Activated T-helper 2 cell treated with anti-CD3 and anti-CD28 coated beads, Interferon-gamma antibody, Interleukin-2, Interleukin-4, amounts not matched to agents 10 μg/mL and 5 μg/mL and 100 μg/mL, durations not matched to agents 14 hours and 24 hours and 36 hours (primary cell): ENCODE data around the gene GTF2H1. TPM values are rescaled to one million over a fixed set of nuclear protein-coding genes. Genes with fewer than 3 reads are reported as not detected.
A peak's percentile ranks its signal among the peaks of the same experiment; 100 is the strongest.
"Not testable (repeated sequence)": the region's sequence is repeated elsewhere in the genome, so short reads cannot be mapped to it uniquely, and the experiment has no call there.

Source experiments
- DNase-seq: peaks from one replicate; pipeline ENCODE4 v3.0.0; 2021; ENCODE audit warnings: low spot score
- H3K27ac Mint-ChIP-seq: one replicate; pipeline ENCODE4 v1.8.0; 2021; ENCODE audit warnings: mixed read lengths
- H3K27me3 Mint-ChIP-seq: one replicate; pipeline ENCODE4 v1.8.0; 2021; ENCODE audit warnings: low read depth, mixed read lengths
- H3K36me3 Mint-ChIP-seq: one replicate; pipeline ENCODE4 v1.8.0; 2021; ENCODE audit warnings: low read depth, mixed read lengths
- H3K4me1 Mint-ChIP-seq: one replicate; pipeline ENCODE4 v1.8.0; 2021; ENCODE audit warnings: low read depth, mixed read lengths
- H3K4me3 Mint-ChIP-seq: one replicate; pipeline ENCODE4 v1.8.0; 2021; ENCODE audit warnings: low read depth, mild to moderate bottlenecking, moderate library complexity, mixed read lengths
- H3K9me3 Mint-ChIP-seq: one replicate; pipeline ENCODE4 v1.8.0; 2021; ENCODE audit warnings: mixed read lengths
- intact Hi-C: fragments of 100-400 bp; cut with micrococcal nuclease; formaldehyde crosslinking; loops from one replicate; pipeline ENCODE4 v1.15.1; 2023
- total RNA-seq: library from RNA; stranded (reverse); gene quantifications from 2 replicates; pipeline ENCODE4 v1.2.3, GENCODE V29; 2022

GTF2H1 gene
- total RNA-seq, 1 donor from 2014 or later, result 51.4 TPM

- peaks cover 36% of the 10 kb centered on the region for H3K4me1 Mint-ChIP-seq
- H3K9me3 Mint-ChIP-seq, result no peaks in the 10 kb centered on the region
- peak overlapping the region; percentile 97 for H3K4me3 Mint-ChIP-seq
- peak; percentile 18 for DNase-seq
- no peaks in the 10 kb centered on the region for H3K27me3 Mint-ChIP-seq
- peak overlapping the region; percentile 95 for H3K27ac Mint-ChIP-seq
- intact Hi-C loops, result loop anchor here (1.0 kb wide), 2 partner anchors 9 to 133 kb away; partner anchors contain the start of gene TSG101
- H3K36me3 Mint-ChIP-seq, result peaks cover 42% of the 10 kb centered on the region
Observed at GRCh38 chr11:18393581-18394274, 71.4 kb downstream of the GTF2H1 start.

GRCh38 chr11:18394275-18394927 is 72.0 kb downstream of the GTF2H1 start, which contains the start of gene LDHA:
Gene LDHA, plus strand, starts transcription at chr11:18394563. Its CDS starts 2,280 bp downstream, at chr11:18396843.
- Mint-ChIP-seq H3K27ac (peak within 1 kb of the TSS; percentile 95), H3K27me3 (no peaks in the 10 kb centered on the region), H3K4me1 (peaks cover 42% of the 10 kb centered on the region)

GRCh38 chr11:18394928-18395734 is 72.8 kb downstream of the GTF2H1 start:
- DNase-seq, result no peak
- Mint-ChIP-seq H3K27me3 (no peaks in the 10 kb centered on the region), H3K36me3 (peaks cover 56% of the 10 kb centered on the region), H3K27ac (peak overlapping the region; percentile 95), H3K4me1 (peaks cover 42% of the 10 kb centered on the region), H3K4me3 (peak overlapping the region; percentile 97), H3K9me3 (no peaks in the 10 kb centered on the region)
- intact Hi-C loops, result loop anchor here (1.0 to 5.0 kb wide), 3 partner anchors 11 to 153 kb away; partner anchors contain the start of gene TSG101

More at GRCh38 chr11:18394275-18394927, 72.0 kb downstream of the GTF2H1 start, which contains the start of gene LDHA:
- DNase-seq, result peak; percentile 97
- Mint-ChIP-seq H3K36me3 (peaks cover 49% of the 10 kb centered on the region), H3K4me3 (peak within 1 kb of the TSS; percentile 97), H3K9me3 (no peaks in the 10 kb centered on the region)
- intact Hi-C loops, result loop anchor here (1.0 kb wide), 2 partner anchors 10 to 132 kb away; partner anchors contain the start of gene TSG101

GRCh38 chr11:18395735-18396504 is 73.6 kb downstream of the GTF2H1 start:
- no peaks in the 10 kb centered on the region for H3K27me3 Mint-ChIP-seq

GRCh38 chr11:18397921-18398320 is 75.6 kb downstream of the GTF2H1 start:
- Mint-ChIP-seq H3K4me1 (peaks cover 31% of the 10 kb centered on the region), H3K9me3 (no peaks in the 10 kb centered on the region), H3K27me3 (no peaks in the 10 kb centered on the region), H3K36me3 (peaks cover 78% of the 10 kb centered on the region), H3K4me3 (peak overlapping the region; percentile 63), H3K27ac (peak overlapping the region; percentile 24)
- intact Hi-C loops, result loop anchor here (2.0 to 5.0 kb wide), 2 partner anchors 13 to 156 kb away; no protein-coding TSS in a partner anchor
- DNase-seq, result no peak

More at GRCh38 chr11:18395735-18396504, 73.6 kb downstream of the GTF2H1 start:
- Mint-ChIP-seq H3K36me3 (peaks cover 63% of the 10 kb centered on the region), H3K27ac (peak overlapping the region; percentile 95), H3K9me3 (no peaks in the 10 kb centered on the region), H3K4me3 (peak overlapping the region; percentile 97), H3K4me1 (peaks cover 45% of the 10 kb centered on the region)
- DNase-seq, result peak; percentile 97
- intact Hi-C loops, result loop anchor here (1.0 to 5.0 kb wide), 4 partner anchors 15 to 238 kb away; partner anchors contain the start of genes GTF2H1, HPS5 and SPTY2D1

- H3K4me3 Mint-ChIP-seq, H3K9me3 Mint-ChIP-seq, H3K27me3 Mint-ChIP-seq, intact Hi-C loops, H3K27ac Mint-ChIP-seq, DNase-seq: not testable (repeated sequence)
- Mint-ChIP-seq H3K4me1 (peaks cover 31% of the 10 kb centered on the region), H3K36me3 (peaks cover 79% of the 10 kb centered on the region)
Observed at GRCh38 chr11:18401077-18401476, 78.7 kb downstream of the GTF2H1 start.

- no peaks in the 10 kb centered on the region for H3K9me3 Mint-ChIP-seq
- no peak overlapping the region for H3K4me3 Mint-ChIP-seq
- DNase-seq, result no peak
- intact Hi-C loops, result no loop called here
- peaks cover 72% of the 10 kb centered on the region for H3K36me3 Mint-ChIP-seq
- H3K27me3 Mint-ChIP-seq, result no peaks in the 10 kb centered on the region
- no peak overlapping the region for H3K27ac Mint-ChIP-seq
- peaks cover 21% of the 10 kb centered on the region for H3K4me1 Mint-ChIP-seq
Observed at GRCh38 chr11:18404062-18404461, 81.7 kb downstream of the GTF2H1 start.

GRCh38 chr11:18407400-18407799 is 85.0 kb downstream of the GTF2H1 start:
- H3K4me1 Mint-ChIP-seq, result peaks cover 18% of the 10 kb centered on the region
- H3K4me3 Mint-ChIP-seq, DNase-seq, H3K27me3 Mint-ChIP-seq, intact Hi-C loops, H3K9me3 Mint-ChIP-seq: not testable (repeated sequence)
- H3K36me3 Mint-ChIP-seq, result peaks cover 52% of the 10 kb centered on the region
- H3K27ac Mint-ChIP-seq, result peak overlapping the region; percentile 22

GRCh38 chr11:18408558-18409291 is 86.4 kb downstream of the GTF2H1 start:
- Mint-ChIP-seq H3K9me3 (peaks cover 5% of the 10 kb centered on the region), H3K36me3 (peaks cover 39% of the 10 kb centered on the region), H3K27ac (peak overlapping the region; percentile 35), H3K4me1 (peaks cover 11% of the 10 kb centered on the region), H3K4me3 (no peak overlapping the region), H3K27me3 (no peaks in the 10 kb centered on the region)
- intact Hi-C loops, result no loop called here
- DNase-seq, result no peak

- Mint-ChIP-seq H3K9me3 (no peaks in the 10 kb centered on the region), H3K27ac (no peak overlapping the region), H3K4me3 (no peak overlapping the region), H3K36me3 (no peaks in the 10 kb centered on the region), H3K27me3 (no peaks in the 10 kb centered on the region), H3K4me1 (peaks cover 2% of the 10 kb centered on the region)
- intact Hi-C loops, result no loop called here
- no peak for DNase-seq
Observed at GRCh38 chr11:18416459-18416858, 94.1 kb downstream of the GTF2H1 start.
